HepG2 (cell line): ENCODE data around the gene NRN1L. TPM values are rescaled to one million over a fixed set of nuclear protein-coding genes. Genes with fewer than 3 reads are reported as not detected.

ENCODE experiments used
- ERF ChIP-seq: IDR thresholded peaks from 2 replicates; pipeline ENCODE4 v1.6.1; 2018; ENCODE audit warnings: missing biosample characterization, missing genetic modification reagents
- FOXK2 ChIP-seq: fragments of 450-650 bp; IDR thresholded peaks from 2 replicates; pipeline ENCODE4 v1.6.1; 2016
- FOXP1 ChIP-seq, 2 experiments: fragments of 450-650 bp in 1 of 2; IDR thresholded peaks; 2 replicates each; pipeline ENCODE4 v1.6.1; 2017 to 2018; ENCODE audit warnings: antibody characterized with exemption in 1 of 2
- GZF1 ChIP-seq: sonication (generic); formaldehyde crosslinking; IDR thresholded peaks from 2 replicates; pipeline ENCODE4 v1.5.1; 2020; ENCODE audit warnings: mild to moderate bottlenecking, missing genetic modification reagents
- KDM4B ChIP-seq: sonication (generic); formaldehyde crosslinking; IDR thresholded peaks from 2 replicates; pipeline ENCODE4 v1.4.0; 2020; ENCODE audit warnings: missing genetic modification reagents
- NR1H2 ChIP-seq: sonication (generic); formaldehyde crosslinking; IDR thresholded peaks from 2 replicates; pipeline ENCODE4 v1.8.1; 2022; ENCODE audit warnings: low read depth, missing genetic modification reagents, borderline replicate concordance
- SMAD9 ChIP-seq: sonication (generic); formaldehyde crosslinking; IDR thresholded peaks from 2 replicates; pipeline ENCODE4 v1.5.1; 2020; ENCODE audit warnings: mild to moderate bottlenecking, missing genetic modification reagents
- SYNCRIP ChIP-seq: fragments of 200-400 bp; formaldehyde crosslinking; IDR thresholded peaks from 2 replicates; pipeline ENCODE4 v1.6.1; 2018; ENCODE audit warnings: mild to moderate bottlenecking, low read depth, low read length; ENCODE audit not compliant: insufficient read depth
- TSC22D2 ChIP-seq: sonication (generic); formaldehyde crosslinking; IDR thresholded peaks from 2 replicates; pipeline ENCODE4 v1.5.1; 2020; ENCODE audit warnings: missing genetic modification reagents, mild to moderate bottlenecking, borderline replicate concordance
- YEATS2 ChIP-seq: sonication (generic); formaldehyde crosslinking; IDR thresholded peaks from 2 replicates; pipeline ENCODE4 v1.4.0; 2020; ENCODE audit warnings: missing genetic modification reagents, borderline replicate concordance
- ZNF253 ChIP-seq: sonication (generic); formaldehyde crosslinking; IDR thresholded peaks from 2 replicates; pipeline ENCODE4 v1.8.0; 2022; ENCODE audit warnings: mild to moderate bottlenecking, missing genetic modification reagents, borderline replicate concordance
- ZNF33A ChIP-seq: sonication (generic); formaldehyde crosslinking; IDR thresholded peaks from 2 replicates; pipeline ENCODE4 v1.5.1; 2020; ENCODE audit warnings: missing genetic modification reagents, mild to moderate bottlenecking, moderate library complexity, borderline replicate concordance
- ZNF34 ChIP-seq: sonication (generic); formaldehyde crosslinking; IDR thresholded peaks from 2 replicates; pipeline ENCODE4 v1.4.0; 2020; ENCODE audit warnings: mild to moderate bottlenecking, missing genetic modification reagents, borderline replicate concordance
- ZNF577 ChIP-seq: sonication (generic); formaldehyde crosslinking; IDR thresholded peaks from 2 replicates; pipeline ENCODE4 v1.4.0; 2020; ENCODE audit warnings: mild to moderate bottlenecking, low read depth, missing genetic modification reagents, borderline replicate concordance
- polyA plus RNA-seq, 8 experiments: library from polyadenylated mRNA; depleted of rRNA in 3 of 8; stranded (reverse) in 7 of 8; unstranded in 1 of 8; fragments of >200 nt; fragmentation: Illumina TruSeq in 4 of 8; extraction: Trizol in 4 of 8; gene quantifications; 2 replicates each; pipeline versions ENCODE4 v1.2.1 to v1.2.3, GENCODE V29; 2011 to 2016; ENCODE audit warnings: low read depth in 4 of 8, missing spikeins in 1 of 8, mixed read lengths in 1 of 8; ENCODE audit not compliant: insufficient read depth in 1 of 8
- total RNA-seq, 5 experiments: library from RNA; depleted of rRNA; stranded (reverse); fragments of >200 nt; fragmentation: Illumina TruSeq; extraction: Trizol; gene quantifications; 2 replicates each; pipeline ENCODE4 v1.2.3, GENCODE V29; 2016; ENCODE audit warnings: low read depth in 1 of 5
- TF ChIP-seq, protein P1 (sequence below): sonication (generic); formaldehyde crosslinking; IDR thresholded peaks from 2 replicates; pipeline ENCODE4 v1.4.0; 2020; ENCODE audit warnings: missing genetic modification reagents, borderline replicate concordance
- TF ChIP-seq, protein P2 (sequence below): sonication (generic); formaldehyde crosslinking; IDR thresholded peaks from 2 replicates; pipeline ENCODE4 v1.5.0; 2020; ENCODE audit warnings: missing genetic modification reagents
- TF ChIP-seq, protein P3 (sequence below): sonication (generic); formaldehyde crosslinking; IDR thresholded peaks from 2 replicates; pipeline ENCODE4 v1.4.0; 2020; ENCODE audit warnings: missing genetic modification reagents, borderline replicate concordance
- TF ChIP-seq, protein P4 (sequence below): IDR thresholded peaks from 2 replicates; pipeline ENCODE4 v1.6.1; 2016; ENCODE audit warnings: missing compliant biosample characterization, missing genetic modification reagents, borderline replicate concordance
- TF ChIP-seq, protein P5 (sequence below): sonication (generic); formaldehyde crosslinking; IDR thresholded peaks from 2 replicates; pipeline ENCODE4 v1.5.0; 2020; ENCODE audit warnings: missing genetic modification reagents

NRN1L gene
- total and polyA plus RNA-seq, 2 of the 13 experiments (the other 11 are each of a cell fraction or from before 2014, with no cell fraction given), result 0.53 to 1.2 TPM

DNA sequence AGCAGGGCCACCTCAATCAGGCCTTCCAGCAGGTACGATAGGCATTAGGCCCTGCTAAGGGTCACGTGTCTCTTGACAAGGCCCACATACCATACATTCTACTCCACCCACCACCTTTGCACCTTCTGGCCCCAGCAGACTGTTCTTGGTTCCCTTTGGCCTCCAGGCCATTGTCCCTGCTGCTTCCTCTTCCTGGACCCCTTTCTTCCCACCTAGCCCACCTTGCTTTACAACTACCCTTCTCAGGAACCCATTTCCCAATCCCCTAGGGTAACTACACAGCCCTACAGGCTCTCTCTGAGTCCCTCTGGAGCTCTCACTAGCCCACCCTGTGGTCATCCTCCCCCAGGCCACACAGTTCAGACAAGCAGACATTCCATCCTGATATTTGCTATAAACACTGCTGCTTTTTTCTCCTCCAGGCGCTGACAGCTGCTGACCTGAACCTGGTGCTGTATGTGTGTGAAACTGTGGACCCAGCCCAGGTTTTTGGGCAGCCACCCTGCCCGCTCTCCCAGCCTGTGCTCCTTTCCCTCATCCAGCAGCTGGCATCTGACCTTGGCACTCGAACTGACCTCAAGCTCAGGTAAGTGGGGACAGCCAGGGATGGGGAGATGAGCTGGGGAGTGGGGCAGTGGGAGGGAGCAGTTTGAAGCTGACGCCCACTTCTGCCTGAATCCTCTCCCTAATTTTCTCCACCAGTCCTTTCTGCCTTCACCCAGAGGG is 1.4 kb upstream of the NRN1L start (continued):
- TF ChIP-seq YEATS2 (CRISPR knock-in tag) (no peak), SMAD9 (CRISPR knock-in tag) (no peak), ZNF34 (CRISPR knock-in tag) (no peak), ZNF253 (CRISPR knock-in tag) (no peak), KDM4B (no peak), TSC22D2 (CRISPR knock-in tag) (no peak; the same call in 1 of the 2 replicates), FOXP1 (IDR thresholded peaks at IDR 0.05) (no peak), FOXP1 (CRISPR knock-in tag; IDR thresholded peaks at IDR 0.05) (no peak), SYNCRIP (no peak), FOXK2 (no peak), NR1H2 (CRISPR knock-in tag) (no peak), ERF (CRISPR knock-in tag) (no peak), GZF1 (peak; percentile 60; the same call in 1 of the 2 replicates), ZNF577 (CRISPR knock-in tag) (no peak), ZNF33A (CRISPR knock-in tag) (no peak)
- TF ChIP-seq, protein P1, sequence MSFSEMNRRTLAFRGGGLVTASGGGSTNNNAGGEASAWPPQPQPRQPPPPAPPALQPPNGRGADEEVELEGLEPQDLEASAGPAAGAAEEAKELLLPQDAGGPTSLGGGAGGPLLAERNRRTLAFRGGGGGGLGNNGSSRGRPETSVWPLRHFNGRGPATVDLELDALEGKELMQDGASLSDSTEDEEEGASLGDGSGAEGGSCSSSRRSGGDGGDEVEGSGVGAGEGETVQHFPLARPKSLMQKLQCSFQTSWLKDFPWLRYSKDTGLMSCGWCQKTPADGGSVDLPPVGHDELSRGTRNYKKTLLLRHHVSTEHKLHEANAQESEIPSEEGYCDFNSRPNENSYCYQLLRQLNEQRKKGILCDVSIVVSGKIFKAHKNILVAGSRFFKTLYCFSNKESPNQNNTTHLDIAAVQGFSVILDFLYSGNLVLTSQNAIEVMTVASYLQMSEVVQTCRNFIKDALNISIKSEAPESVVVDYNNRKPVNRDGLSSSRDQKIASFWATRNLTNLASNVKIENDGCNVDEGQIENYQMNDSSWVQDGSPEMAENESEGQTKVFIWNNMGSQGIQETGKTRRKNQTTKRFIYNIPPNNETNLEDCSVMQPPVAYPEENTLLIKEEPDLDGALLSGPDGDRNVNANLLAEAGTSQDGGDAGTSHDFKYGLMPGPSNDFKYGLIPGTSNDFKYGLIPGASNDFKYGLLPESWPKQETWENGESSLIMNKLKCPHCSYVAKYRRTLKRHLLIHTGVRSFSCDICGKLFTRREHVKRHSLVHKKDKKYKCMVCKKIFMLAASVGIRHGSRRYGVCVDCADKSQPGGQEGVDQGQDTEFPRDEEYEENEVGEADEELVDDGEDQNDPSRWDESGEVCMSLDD (CRISPR knock-in tag), result no peak
- TF ChIP-seq, protein P2, sequence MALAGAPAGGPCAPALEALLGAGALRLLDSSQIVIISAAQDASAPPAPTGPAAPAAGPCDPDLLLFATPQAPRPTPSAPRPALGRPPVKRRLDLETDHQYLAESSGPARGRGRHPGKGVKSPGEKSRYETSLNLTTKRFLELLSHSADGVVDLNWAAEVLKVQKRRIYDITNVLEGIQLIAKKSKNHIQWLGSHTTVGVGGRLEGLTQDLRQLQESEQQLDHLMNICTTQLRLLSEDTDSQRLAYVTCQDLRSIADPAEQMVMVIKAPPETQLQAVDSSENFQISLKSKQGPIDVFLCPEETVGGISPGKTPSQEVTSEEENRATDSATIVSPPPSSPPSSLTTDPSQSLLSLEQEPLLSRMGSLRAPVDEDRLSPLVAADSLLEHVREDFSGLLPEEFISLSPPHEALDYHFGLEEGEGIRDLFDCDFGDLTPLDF (CRISPR knock-in tag), result no peak
- TF ChIP-seq, protein P3, sequence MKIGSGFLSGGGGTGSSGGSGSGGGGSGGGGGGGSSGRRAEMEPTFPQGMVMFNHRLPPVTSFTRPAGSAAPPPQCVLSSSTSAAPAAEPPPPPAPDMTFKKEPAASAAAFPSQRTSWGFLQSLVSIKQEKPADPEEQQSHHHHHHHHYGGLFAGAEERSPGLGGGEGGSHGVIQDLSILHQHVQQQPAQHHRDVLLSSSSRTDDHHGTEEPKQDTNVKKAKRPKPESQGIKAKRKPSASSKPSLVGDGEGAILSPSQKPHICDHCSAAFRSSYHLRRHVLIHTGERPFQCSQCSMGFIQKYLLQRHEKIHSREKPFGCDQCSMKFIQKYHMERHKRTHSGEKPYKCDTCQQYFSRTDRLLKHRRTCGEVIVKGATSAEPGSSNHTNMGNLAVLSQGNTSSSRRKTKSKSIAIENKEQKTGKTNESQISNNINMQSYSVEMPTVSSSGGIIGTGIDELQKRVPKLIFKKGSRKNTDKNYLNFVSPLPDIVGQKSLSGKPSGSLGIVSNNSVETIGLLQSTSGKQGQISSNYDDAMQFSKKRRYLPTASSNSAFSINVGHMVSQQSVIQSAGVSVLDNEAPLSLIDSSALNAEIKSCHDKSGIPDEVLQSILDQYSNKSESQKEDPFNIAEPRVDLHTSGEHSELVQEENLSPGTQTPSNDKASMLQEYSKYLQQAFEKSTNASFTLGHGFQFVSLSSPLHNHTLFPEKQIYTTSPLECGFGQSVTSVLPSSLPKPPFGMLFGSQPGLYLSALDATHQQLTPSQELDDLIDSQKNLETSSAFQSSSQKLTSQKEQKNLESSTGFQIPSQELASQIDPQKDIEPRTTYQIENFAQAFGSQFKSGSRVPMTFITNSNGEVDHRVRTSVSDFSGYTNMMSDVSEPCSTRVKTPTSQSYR (CRISPR knock-in tag), result no peak
- TF ChIP-seq, protein P4, sequence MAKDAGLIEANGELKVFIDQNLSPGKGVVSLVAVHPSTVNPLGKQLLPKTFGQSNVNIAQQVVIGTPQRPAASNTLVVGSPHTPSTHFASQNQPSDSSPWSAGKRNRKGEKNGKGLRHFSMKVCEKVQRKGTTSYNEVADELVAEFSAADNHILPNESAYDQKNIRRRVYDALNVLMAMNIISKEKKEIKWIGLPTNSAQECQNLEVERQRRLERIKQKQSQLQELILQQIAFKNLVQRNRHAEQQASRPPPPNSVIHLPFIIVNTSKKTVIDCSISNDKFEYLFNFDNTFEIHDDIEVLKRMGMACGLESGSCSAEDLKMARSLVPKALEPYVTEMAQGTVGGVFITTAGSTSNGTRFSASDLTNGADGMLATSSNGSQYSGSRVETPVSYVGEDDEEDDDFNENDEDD (CRISPR knock-in tag), result no peak
- TF ChIP-seq, protein P5, sequence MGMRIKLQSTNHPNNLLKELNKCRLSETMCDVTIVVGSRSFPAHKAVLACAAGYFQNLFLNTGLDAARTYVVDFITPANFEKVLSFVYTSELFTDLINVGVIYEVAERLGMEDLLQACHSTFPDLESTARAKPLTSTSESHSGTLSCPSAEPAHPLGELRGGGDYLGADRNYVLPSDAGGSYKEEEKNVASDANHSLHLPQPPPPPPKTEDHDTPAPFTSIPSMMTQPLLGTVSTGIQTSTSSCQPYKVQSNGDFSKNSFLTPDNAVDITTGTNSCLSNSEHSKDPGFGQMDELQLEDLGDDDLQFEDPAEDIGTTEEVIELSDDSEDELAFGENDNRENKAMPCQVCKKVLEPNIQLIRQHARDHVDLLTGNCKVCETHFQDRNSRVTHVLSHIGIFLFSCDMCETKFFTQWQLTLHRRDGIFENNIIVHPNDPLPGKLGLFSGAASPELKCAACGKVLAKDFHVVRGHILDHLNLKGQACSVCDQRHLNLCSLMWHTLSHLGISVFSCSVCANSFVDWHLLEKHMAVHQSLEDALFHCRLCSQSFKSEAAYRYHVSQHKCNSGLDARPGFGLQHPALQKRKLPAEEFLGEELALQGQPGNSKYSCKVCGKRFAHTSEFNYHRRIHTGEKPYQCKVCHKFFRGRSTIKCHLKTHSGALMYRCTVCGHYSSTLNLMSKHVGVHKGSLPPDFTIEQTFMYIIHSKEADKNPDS (CRISPR knock-in tag), result no peak
